ENCODE measurements around the gene TRIM45.
A peak's percentile ranks its signal among the peaks of the same experiment; 100 is the strongest.
"Not testable (repeated sequence)": the region's sequence is repeated elsewhere in the genome, so short reads cannot be mapped to it uniquely, and the experiment has no call there.

The TRIM45 gene

GRCh38 chr1:117121589-117122329, at the start of gene TRIM45:
Gene TRIM45 (minus strand): TSS chr1:117121749. CDS start chr1:117121201, 548 bp downstream.
- Mint-ChIP-seq H3K36me3 (ENCODE audit: low read depth) (no peaks in the 10 kb centered on the region), H3K4me3 (peak within 1 kb of the TSS; percentile 79), H3K9me3 (no peaks in the 10 kb centered on the region), H3K27ac (peak within 1 kb of the TSS; percentile 85), H3K4me1 (ENCODE audit: low read depth) (peaks cover 9% of the 10 kb centered on the region), H3K27me3 (peaks cover 13% of the 10 kb centered on the region)
- intact Hi-C loops (cut with micrococcal nuclease), result loop anchor here (2.0 to 5.0 kb wide), 2 partner anchors 59 to 246 kb away; partner anchors contain the start of gene MAN1A2

- Mint-ChIP-seq H3K4me1 (ENCODE audit: low read depth) (no peaks in the 10 kb centered on the region), H3K27ac (no peak overlapping the region), H3K4me3 (no peak overlapping the region), H3K27me3 (peaks cover 1% of the 10 kb centered on the region), H3K36me3 (ENCODE audit: low read depth) (no peaks in the 10 kb centered on the region), H3K9me3 (no peaks in the 10 kb centered on the region)
- intact Hi-C loops (cut with micrococcal nuclease), result no loop called here
Measured at GRCh38 chr1:117169871-117170596, 48.5 kb upstream of the TRIM45 start.

DNA sequence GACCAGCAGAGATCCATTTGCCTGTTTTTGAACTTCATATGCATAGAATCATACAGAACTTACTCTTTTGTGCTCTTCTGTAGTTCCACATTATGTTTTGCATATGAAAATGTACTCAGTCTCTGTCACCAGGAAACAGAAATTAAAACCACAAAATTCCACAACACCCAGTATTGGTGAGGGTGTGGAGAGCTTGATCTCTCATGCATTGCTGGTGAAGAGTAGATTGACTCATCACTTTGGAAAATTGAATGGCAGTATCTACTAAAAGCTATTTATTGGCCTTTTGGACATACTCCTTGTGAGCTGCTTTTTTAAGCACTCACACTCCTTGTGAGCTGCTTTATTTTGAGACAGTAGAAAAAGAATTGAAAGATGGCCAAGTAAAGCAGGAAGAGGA, 45.9 kb upstream of the TRIM45 start:
- no peaks in the 10 kb centered on the region for H3K36me3 Mint-ChIP-seq (ENCODE audit: low read depth)

GRCh38 chr1:117166076-117166475, 44.5 kb upstream of the TRIM45 start:
- intact Hi-C loops (cut with micrococcal nuclease), result no loop called here
- no peaks in the 10 kb centered on the region for H3K36me3 Mint-ChIP-seq (ENCODE audit: low read depth)
- no peak overlapping the region for H3K4me3 Mint-ChIP-seq
- H3K9me3 Mint-ChIP-seq, result no peaks in the 10 kb centered on the region
- H3K27ac Mint-ChIP-seq, result no peak overlapping the region
- H3K27me3 Mint-ChIP-seq, result peaks cover 1% of the 10 kb centered on the region
- no peaks in the 10 kb centered on the region for H3K4me1 Mint-ChIP-seq (ENCODE audit: low read depth)

More for the DNA sequence above, 45.9 kb upstream of the TRIM45 start:
- Mint-ChIP-seq H3K4me1 (ENCODE audit: low read depth) (no peaks in the 10 kb centered on the region), H3K4me3 (no peak overlapping the region), H3K27ac (no peak overlapping the region), H3K9me3 (no peaks in the 10 kb centered on the region), H3K27me3 (peaks cover 1% of the 10 kb centered on the region)
- intact Hi-C loops (cut with micrococcal nuclease), result no loop called here

GRCh38 chr1:117164209-117164608, 42.7 kb upstream of the TRIM45 start:
- intact Hi-C loops (cut with micrococcal nuclease), result no loop called here
- Mint-ChIP-seq H3K4me1 (ENCODE audit: low read depth) (no peaks in the 10 kb centered on the region), H3K36me3 (ENCODE audit: low read depth) (no peaks in the 10 kb centered on the region), H3K4me3 (no peak overlapping the region), H3K27ac (no peak overlapping the region), H3K9me3 (peaks cover under 1% of the 10 kb centered on the region), H3K27me3 (peaks cover 1% of the 10 kb centered on the region)

DNA sequence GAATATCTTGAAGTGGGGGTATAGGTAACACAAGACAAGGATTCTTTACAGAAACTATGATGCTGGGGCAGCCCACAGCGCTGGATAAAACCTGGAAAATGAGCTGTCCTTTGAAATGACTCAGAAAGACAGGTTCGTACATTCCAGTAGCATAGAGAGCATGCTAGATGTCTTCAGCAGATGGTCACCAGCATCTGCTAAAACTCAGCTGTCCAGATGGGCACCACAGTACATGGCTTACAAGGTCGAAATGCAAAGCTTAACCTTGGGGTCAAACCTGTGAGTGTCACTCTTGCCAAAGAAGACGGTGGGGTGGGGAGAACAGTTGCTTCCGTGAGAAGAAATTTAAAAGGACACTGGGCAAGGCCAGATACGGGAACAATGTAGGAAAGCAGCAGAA, 41.3 kb upstream of the TRIM45 start:
- Mint-ChIP-seq H3K36me3 (ENCODE audit: low read depth) (no peaks in the 10 kb centered on the region), H3K4me1 (ENCODE audit: low read depth) (no peaks in the 10 kb centered on the region), H3K27me3 (peaks cover 1% of the 10 kb centered on the region), H3K9me3 (peaks cover 8% of the 10 kb centered on the region), H3K27ac (no peak overlapping the region), H3K4me3 (no peak overlapping the region)
- intact Hi-C loops (cut with micrococcal nuclease), result no loop called here

- Mint-ChIP-seq H3K36me3 (ENCODE audit: low read depth) (no peaks in the 10 kb centered on the region), H3K4me1 (ENCODE audit: low read depth) (no peaks in the 10 kb centered on the region), H3K27me3 (peaks cover 1% of the 10 kb centered on the region), H3K4me3 (no peak overlapping the region), H3K27ac (no peak overlapping the region), H3K9me3 (peaks cover 8% of the 10 kb centered on the region)
- intact Hi-C loops (cut with micrococcal nuclease), result no loop called here
Measured at GRCh38 chr1:117161887-117162286, 40.3 kb upstream of the TRIM45 start.

GRCh38 chr1:117151305-117151704, 29.8 kb upstream of the TRIM45 start:
- intact Hi-C loops (cut with micrococcal nuclease); H3K4me1 Mint-ChIP-seq (ENCODE audit: low read depth); H3K36me3 Mint-ChIP-seq (ENCODE audit: low read depth); H3K27me3 Mint-ChIP-seq; H3K27ac Mint-ChIP-seq; H3K4me3 Mint-ChIP-seq: not testable (repeated sequence)
- peaks cover 13% of the 10 kb centered on the region for H3K9me3 Mint-ChIP-seq

DNA sequence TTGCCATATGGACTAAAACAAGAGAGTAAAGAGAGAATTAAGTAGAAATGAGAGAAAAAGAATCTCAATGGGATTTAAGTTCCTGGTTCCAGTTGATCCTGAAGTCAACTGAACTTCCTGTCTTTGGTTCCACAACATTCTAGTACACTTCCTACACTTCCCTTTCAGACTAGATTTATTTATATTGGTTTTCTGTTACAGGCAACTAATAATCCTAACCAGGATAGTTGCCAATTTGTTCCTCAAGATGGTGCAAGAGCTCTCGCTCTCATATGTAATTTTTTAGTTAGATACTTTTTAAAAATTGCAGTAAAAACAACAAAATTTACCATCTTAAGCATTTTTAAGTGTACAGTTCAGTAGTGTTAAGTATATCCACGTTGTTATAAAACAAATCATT, 28.8 kb upstream of the TRIM45 start:
- intact Hi-C loops (cut with micrococcal nuclease), result no loop called here
- Mint-ChIP-seq H3K9me3 (peaks cover 13% of the 10 kb centered on the region), H3K36me3 (ENCODE audit: low read depth) (no peaks in the 10 kb centered on the region), H3K4me1 (ENCODE audit: low read depth) (no peaks in the 10 kb centered on the region), H3K27me3 (peaks cover 6% of the 10 kb centered on the region), H3K27ac (no peak overlapping the region), H3K4me3 (no peak overlapping the region)

DNA sequence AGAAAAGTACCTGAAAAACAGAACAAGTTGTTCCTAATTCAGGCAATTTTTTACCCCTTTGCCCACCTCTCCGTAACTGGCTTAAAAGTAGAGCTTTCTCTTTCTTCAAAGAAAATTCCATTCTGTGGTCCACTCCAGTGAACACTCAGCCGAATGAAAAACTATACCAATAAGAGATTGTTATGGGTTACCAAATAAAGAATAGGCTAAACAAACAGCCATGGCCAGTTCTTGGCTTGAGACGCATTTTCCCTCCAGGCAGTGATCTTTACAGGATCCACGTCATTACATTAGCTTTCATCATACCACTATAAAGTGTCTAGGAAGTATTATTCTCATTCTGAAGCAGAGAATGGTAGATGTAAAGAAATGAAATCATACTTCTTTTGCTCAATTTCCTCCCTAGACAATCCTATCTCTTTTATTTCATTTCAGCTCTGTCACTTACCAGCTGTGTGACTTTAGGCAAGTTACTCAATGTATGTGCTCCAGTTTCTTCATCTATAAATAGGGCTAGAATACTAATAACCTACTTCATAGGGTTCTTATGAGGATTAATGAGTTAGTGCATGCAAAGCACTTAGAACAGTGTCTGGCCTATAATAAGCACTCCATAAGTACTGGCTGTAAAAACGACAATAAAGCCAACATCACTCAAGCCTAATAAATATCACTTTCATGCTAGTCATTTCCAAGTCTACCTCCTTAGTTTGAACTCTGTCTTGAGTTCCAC, 26.5 kb upstream of the TRIM45 start:
- intact Hi-C loops (cut with micrococcal nuclease), result no loop called here
- peaks cover 6% of the 10 kb centered on the region for H3K27me3 Mint-ChIP-seq
- H3K9me3 Mint-ChIP-seq, result peaks cover 13% of the 10 kb centered on the region
- no peak overlapping the region for H3K27ac Mint-ChIP-seq
- no peaks in the 10 kb centered on the region for H3K36me3 Mint-ChIP-seq (ENCODE audit: low read depth)
- no peaks in the 10 kb centered on the region for H3K4me1 Mint-ChIP-seq (ENCODE audit: low read depth)
- no peak overlapping the region for H3K4me3 Mint-ChIP-seq

GRCh38 chr1:117147341-117147831, 25.8 kb upstream of the TRIM45 start:
- no peaks in the 10 kb centered on the region for H3K36me3 Mint-ChIP-seq (ENCODE audit: low read depth)
- no peaks in the 10 kb centered on the region for H3K4me1 Mint-ChIP-seq (ENCODE audit: low read depth)
- H3K4me3 Mint-ChIP-seq, result no peak overlapping the region
- peaks cover 6% of the 10 kb centered on the region for H3K27me3 Mint-ChIP-seq
- H3K27ac Mint-ChIP-seq, result no peak overlapping the region
- H3K9me3 Mint-ChIP-seq, result peaks cover 13% of the 10 kb centered on the region
- intact Hi-C loops (cut with micrococcal nuclease), result no loop called here

GRCh38 chr1:117146575-117147340, 25.2 kb upstream of the TRIM45 start:
- H3K27me3 Mint-ChIP-seq, result peaks cover 6% of the 10 kb centered on the region
- H3K36me3 Mint-ChIP-seq (ENCODE audit: low read depth), result no peaks in the 10 kb centered on the region
- intact Hi-C loops (cut with micrococcal nuclease), result no loop called here
- no peak overlapping the region for H3K4me3 Mint-ChIP-seq
- peaks cover 12% of the 10 kb centered on the region for H3K9me3 Mint-ChIP-seq
- no peak overlapping the region for H3K27ac Mint-ChIP-seq
- H3K4me1 Mint-ChIP-seq (ENCODE audit: low read depth), result no peaks in the 10 kb centered on the region

- Mint-ChIP-seq H3K9me3 (peaks cover 5% of the 10 kb centered on the region), H3K36me3 (ENCODE audit: low read depth) (no peaks in the 10 kb centered on the region), H3K4me1 (ENCODE audit: low read depth) (no peaks in the 10 kb centered on the region), H3K27me3 (peaks cover 6% of the 10 kb centered on the region), H3K27ac (no peak overlapping the region), H3K4me3 (no peak overlapping the region)
- intact Hi-C loops (cut with micrococcal nuclease), result no loop called here
Measured at GRCh38 chr1:117146072-117146471, 24.5 kb upstream of the TRIM45 start.

Measured in dendritic cell treated with granulocyte-macrophage colony-stimulating factor and Interleukin-4, amounts not matched to agents 40 ng/mL and 50 ng/mL, for 4 days (primary cell).